ENCODE data around the gene GCSH. TPM values are rescaled to one million over a fixed set of nuclear protein-coding genes. Genes with fewer than 3 reads are reported as not detected.

GCSH gene
- total RNA-seq, 2 donors from 2014 or later, result 109 to 118 TPM

- Histone ChIP-seq H3K4me3 (ENCODE audit: low read length) (no peak overlapping the region), H3K9ac (ENCODE audit: extremely low read depth, low read length, poor library complexity, severe bottlenecking) (no peak overlapping the region), H3K4me1 (ENCODE audit: control insufficient read depth, insufficient read depth, low read length) (no peaks in the 10 kb centered on the region), H3K9me3 (ENCODE audit: control insufficient read depth, low read length) (no peaks in the 10 kb centered on the region), H3K27ac (ENCODE audit: low read depth, low read length) (no peak overlapping the region), H3K27me3 (ENCODE audit: control insufficient read depth, insufficient read depth, low read length, poor library complexity, severe bottlenecking) (no peaks in the 10 kb centered on the region), H3K36me3 (ENCODE audit: control insufficient read depth, insufficient read depth, low read length) (no peaks in the 10 kb centered on the region)
- Mint-ChIP-seq H3K4me1 (peaks cover 14% of the 10 kb centered on the region), H3K27me3 (ENCODE audit: insufficient read depth) (no peaks in the 10 kb centered on the region), H3K36me3 (ENCODE audit: low read depth) (no peaks in the 10 kb centered on the region), H3K27ac (peak overlapping the region; percentile 26), H3K9me3 (no peaks in the 10 kb centered on the region), H3K4me3 (no peak overlapping the region)
- TF ChIP-seq CTCF (conservative IDR thresholded peaks at IDR 0.05), result no peak
- 67 to 81% methylated on average over 10 to 11 of the region's 12 CpGs for WGBS, 2 experiments (ENCODE audit: insufficient coverage in 1 of 2, insufficient read length in 1 of 2)
- DNase-seq, result no peak
These were observed 40.5 kb upstream of the GCSH start for GRCh38 chr16:81136390-81137335.

- H3K36me3 ChIP-seq (ENCODE audit: control insufficient read depth, insufficient read depth, low read length), result no peaks in the 10 kb centered on the region
- no peaks in the 10 kb centered on the region for H3K4me1 ChIP-seq (ENCODE audit: control insufficient read depth, insufficient read depth, low read length)
- 90 to 91% methylated on average over 5 to 6 of the region's 6 CpGs for WGBS, 2 experiments (ENCODE audit: insufficient coverage in 1 of 2, insufficient read length in 1 of 2)
- Mint-ChIP-seq H3K27ac (no peak overlapping the region), H3K4me3 (no peak overlapping the region), H3K36me3 (ENCODE audit: low read depth) (no peaks in the 10 kb centered on the region), H3K9me3 (no peaks in the 10 kb centered on the region), H3K27me3 (ENCODE audit: insufficient read depth) (no peaks in the 10 kb centered on the region), H3K4me1 (no peaks in the 10 kb centered on the region)
- no peaks in the 10 kb centered on the region for H3K27me3 ChIP-seq (ENCODE audit: control insufficient read depth, insufficient read depth, low read length, poor library complexity, severe bottlenecking)
- H3K27ac ChIP-seq (ENCODE audit: low read depth, low read length), result no peak overlapping the region
- H3K4me3 ChIP-seq (ENCODE audit: low read length), result no peak overlapping the region
- H3K9ac ChIP-seq (ENCODE audit: extremely low read depth, low read length, poor library complexity, severe bottlenecking), result no peak overlapping the region
- no peaks in the 10 kb centered on the region for H3K9me3 ChIP-seq (ENCODE audit: control insufficient read depth, low read length)
- DNase-seq, result no peak
- TF ChIP-seq CTCF (conservative IDR thresholded peaks at IDR 0.05), result no peak
These were observed 33.9 kb upstream of the GCSH start for GRCh38 chr16:81130126-81130525.

- Mint-ChIP-seq H3K4me1 (no peaks in the 10 kb centered on the region), H3K36me3 (ENCODE audit: low read depth) (no peaks in the 10 kb centered on the region), H3K4me3 (no peak overlapping the region), H3K27ac (no peak overlapping the region), H3K9me3 (no peaks in the 10 kb centered on the region), H3K27me3 (ENCODE audit: insufficient read depth) (no peaks in the 10 kb centered on the region)
- H3K9me3 ChIP-seq (ENCODE audit: control insufficient read depth, low read length), result no peaks in the 10 kb centered on the region
- no peaks in the 10 kb centered on the region for H3K36me3 ChIP-seq (ENCODE audit: control insufficient read depth, insufficient read depth, low read length)
- WGBS, 2 experiments (ENCODE audit: insufficient coverage in 1 of 2, insufficient read length in 1 of 2), result 94% methylated on average over 16 of the region's 16 CpGs
- H3K4me1 ChIP-seq (ENCODE audit: control insufficient read depth, insufficient read depth, low read length), result no peaks in the 10 kb centered on the region
- H3K9ac ChIP-seq (ENCODE audit: extremely low read depth, low read length, poor library complexity, severe bottlenecking), result no peak overlapping the region
- no peak for DNase-seq
- H3K27me3 ChIP-seq (ENCODE audit: control insufficient read depth, insufficient read depth, low read length, poor library complexity, severe bottlenecking), result no peaks in the 10 kb centered on the region
- H3K27ac ChIP-seq (ENCODE audit: low read depth, low read length), result no peak overlapping the region
- no peak for TF ChIP-seq CTCF (conservative IDR thresholded peaks at IDR 0.05)
- H3K4me3 ChIP-seq (ENCODE audit: low read length), result no peak overlapping the region
These were observed 32.7 kb upstream of the GCSH start for GRCh38 chr16:81128726-81129524.

Data from endodermal cell (in vitro differentiated cells).